Activated CD4-positive, CD25-positive, alpha-beta regulatory T cell treated with anti-CD3 and anti-CD28 coated beads, Interleukin-2, amount 50 U/mL, for 24 hours (primary cell): Measurements from ENCODE around the gene RSPO3.
A peak's percentile ranks its signal among the peaks of the same experiment; 100 is the strongest.

Experiments
- ATAC-seq, 2 donors: fragments of 150-1000 bp; cut with Tn5 transposase; one replicate each; pipeline ENCODE4 v1.10.0; 2021; ENCODE audit warnings: mild to moderate bottlenecking in 1 of 2, moderate library complexity in 1 of 2

RSPO3 gene

DNA sequence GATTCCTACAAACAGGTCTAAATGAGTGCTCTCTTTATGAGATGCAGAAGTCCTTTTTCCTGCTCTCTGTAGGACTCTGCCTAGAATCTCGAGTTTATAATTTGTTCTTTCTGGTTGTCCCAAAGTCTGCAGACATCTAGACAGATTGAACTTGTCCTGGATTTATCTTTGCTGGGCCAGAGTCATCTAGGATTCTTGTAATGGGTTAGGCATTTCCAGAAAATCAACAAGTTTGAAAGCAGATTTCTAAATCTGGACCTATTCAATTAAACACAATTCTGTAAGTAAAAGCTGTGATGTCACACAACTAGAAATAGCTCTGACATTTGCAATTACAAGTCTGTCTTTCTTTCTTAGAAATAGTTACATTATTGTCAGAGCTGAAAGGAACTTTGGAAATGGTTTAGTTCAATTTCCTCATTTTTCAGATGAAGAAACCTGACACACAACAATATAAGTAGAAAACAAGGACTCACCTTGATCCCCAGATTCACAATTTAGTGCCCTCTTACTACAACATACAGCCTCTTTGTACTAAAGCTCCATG lies 4.2 kb upstream of the RSPO3 start:
- no peak for ATAC-seq

DNA sequence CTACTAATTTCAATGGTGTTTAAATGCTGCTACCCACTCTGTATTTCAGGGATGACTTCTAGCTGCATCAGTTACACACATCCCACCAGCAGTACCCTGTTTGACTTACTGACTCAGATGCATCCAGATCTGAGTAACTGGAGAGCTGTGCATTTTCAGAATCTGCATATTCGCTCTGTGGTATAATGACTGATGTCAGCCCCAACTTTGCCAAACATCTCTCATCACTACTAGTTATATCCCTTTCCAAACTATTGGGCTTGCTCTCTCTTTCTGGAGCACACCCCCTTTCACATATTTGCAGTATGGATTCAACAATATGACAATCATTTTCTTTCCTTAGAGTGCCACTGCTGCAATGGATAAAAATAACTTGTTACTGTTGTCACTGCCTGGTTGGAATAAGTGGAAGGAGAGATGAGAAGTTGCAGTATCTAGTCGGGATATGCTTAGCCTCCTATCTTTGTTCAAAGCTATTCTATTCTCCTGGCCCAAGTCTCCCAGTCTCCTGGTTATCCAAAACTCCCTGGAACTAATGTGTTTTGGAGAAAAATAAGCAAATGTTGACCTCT lies 3.3 kb upstream of the RSPO3 start:
- no peak for ATAC-seq

DNA sequence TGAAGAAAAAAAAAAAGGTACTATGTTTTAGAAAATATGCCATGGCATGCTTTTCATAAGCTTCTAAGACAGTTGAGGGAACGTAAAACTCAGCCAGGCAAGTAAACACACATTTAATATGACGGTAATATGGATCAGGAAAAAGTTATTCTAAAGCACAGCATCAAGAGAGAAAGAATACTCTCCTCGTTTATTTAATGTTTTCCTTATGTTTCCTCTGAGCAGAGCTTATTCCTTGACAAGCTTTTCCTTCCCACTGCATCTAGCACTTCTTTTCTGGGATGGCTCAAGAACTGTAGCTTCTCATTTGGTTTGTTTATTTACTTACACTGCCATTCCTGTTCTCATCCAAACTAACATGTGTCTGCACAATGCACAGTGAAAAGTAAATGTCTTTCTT lies 2.7 kb upstream of the RSPO3 start:
- ATAC-seq, result no peak

DNA sequence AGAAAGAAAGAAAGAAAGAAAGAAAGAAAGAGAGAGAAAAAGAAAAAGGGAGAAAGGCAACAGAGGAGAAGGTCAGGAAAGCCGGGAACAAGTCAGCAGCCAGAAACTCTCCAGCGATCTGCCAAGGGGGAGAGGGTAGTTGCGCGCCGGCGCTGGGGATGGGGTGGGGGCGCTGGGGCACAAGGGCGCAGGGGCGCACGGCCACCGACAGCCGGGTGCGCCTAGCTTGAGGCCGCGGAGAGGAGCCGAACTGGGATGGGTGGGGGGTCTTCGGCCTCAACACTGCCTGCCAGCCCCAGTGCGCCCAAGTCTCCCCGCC lies 533 bp upstream of the RSPO3 start:
- ATAC-seq, result no peak

DNA sequence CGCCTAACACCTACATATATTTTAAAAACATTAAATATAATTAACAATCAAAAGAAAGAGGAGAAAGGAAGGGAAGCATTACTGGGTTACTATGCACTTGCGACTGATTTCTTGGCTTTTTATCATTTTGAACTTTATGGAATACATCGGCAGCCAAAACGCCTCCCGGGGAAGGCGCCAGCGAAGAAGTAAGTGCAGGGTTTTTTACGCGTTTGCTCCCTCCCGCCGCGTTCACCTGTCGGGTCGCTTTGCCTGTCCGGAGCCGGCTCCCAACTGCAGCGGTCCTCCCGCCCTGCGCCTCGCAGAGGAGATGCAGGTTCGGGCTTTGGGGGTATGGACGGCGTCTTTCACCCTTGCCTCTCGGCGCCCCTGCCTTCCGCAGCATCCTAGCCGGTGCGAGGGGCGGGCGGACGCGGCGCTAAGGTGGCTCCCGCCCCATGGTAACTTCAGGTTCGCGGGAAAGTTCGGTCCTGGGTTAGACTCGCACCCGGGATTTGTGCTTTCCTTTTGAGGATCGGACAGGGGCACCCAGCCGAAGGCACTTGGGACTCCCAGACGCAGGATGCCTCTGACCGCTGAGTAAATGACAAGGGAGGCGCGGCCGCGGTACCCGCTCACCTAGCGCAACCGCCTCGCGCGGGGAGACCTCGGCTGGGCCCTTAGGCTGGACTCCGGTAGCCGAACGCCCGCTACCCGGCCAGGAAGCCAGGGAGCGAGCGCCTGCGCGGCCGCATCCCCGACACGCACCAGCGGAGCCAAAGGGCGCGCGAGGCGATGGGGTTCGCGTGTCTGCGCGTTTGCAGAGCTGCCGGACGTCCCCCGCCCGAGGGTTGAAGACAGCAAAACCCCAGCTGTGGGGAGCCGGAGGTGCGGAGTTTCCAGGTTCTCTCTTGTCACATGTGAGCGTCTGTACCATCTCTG lies 891 bp downstream of the RSPO3 start:
- ATAC-seq, result peak in 1 of 2 donors; percentile 12

DNA sequence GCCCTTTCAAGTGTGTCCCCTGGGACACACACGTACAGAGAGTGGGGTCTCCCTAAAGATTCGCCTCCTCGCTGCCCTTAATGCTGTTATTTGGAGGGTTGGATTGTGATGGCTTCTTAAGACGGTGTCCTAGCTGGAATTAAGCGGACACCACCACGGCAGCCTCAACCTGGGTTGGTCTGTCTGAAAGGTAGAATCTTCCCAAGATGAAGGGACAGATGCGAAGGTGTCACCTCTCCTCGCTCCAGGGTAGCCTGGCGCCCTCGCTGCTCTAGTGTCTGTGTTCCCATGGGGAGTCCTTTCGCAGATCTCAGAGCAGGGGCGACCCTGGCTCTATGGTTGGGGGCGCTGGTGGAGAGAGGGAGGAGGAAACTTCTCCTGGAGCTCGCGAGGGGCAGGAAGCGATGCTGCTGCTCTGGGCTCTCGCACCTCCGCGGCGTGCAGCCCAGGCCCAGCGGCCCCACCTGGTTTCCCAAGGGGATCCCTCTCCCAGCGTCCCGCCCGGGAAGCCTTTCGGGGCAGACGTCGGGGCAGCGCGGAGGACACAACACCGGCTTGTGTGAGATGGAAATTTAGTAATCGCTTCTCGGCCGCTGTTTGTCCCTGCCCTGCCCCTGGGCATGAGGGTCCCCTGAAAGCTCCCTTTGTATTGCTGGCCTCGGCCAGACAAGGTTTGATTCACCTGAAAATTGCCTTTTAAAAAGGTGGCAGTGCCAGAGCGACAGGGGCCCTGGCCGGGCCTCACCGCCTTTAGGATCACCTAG lies 1.7 kb downstream of the RSPO3 start:
- no peak for ATAC-seq

DNA sequence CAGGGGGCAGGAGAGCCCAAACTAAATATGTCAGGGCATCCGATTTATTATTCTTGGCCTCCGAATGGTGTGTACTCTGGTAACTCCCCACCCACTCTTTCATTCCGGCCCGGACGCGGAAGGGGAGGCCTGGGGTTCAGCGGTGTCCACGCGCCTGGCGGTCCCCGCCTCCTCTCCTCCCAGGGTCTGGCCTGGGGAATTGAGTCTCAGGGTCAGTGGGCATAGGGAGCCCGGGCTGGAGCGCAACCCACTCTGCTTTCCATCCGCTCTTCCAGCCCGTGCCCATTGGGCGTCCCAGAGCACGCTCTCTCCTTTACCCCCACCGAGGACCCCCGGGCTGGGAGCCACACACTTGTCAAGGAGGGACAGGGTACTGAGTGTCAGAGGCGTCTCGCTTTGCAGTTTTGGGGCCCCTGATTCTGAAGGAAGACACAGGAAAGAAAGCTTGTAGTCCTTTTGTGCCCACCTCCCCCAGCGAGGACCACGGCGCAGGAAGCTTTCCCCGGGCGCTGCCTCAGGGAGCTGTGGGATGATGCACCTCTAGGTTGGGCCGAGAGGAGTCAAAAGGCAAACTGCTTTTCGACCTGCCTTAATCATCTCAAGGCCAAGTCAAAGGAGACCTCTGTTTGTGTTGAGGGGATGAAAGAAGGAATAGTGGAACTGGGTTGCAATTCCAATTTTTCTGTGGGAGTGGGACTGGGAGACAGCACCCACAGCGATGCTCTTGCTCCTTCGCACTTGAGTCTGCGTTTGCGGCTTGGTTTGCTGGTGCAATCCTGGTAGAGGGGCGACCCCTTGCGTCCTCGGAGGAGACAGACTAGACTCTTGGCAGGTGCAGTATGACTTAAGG lies 2.5 kb downstream of the RSPO3 start:
- peak; percentile 58 to 69 for ATAC-seq

DNA sequence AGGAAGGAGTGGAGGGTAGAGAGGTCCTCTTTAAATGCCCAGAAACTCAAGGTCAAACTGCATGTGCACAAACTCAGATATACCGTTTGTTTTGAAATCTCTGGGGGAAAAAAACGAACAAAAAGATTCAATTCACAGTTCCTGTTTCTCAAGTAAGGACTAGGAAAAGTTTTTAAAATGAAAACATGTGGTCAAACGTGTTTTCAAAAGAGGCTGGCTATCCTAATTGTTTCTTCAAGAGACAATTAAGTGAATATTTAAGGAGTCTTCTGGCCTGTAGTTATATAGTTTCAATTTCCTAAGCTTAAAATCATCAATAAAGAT lies 3.1 kb downstream of the RSPO3 start:
- ATAC-seq, result no peak

DNA sequence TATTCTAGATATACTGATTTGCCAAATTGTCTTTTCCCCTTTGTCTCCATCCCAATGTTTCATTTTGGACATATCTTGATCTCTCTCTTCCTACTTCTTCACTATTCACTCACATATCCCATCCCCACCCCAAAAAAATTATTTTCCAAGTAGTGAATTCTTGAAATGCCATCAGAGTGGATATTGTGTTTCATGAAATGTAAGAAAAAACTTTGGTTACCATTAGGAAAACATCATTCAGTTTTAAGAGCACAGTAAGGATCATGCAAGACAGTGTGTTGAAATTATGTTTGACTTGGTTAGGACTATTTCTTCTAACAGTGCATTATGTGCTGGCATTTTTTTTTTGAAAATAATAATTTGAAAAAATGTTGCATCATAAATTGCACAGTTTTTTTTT lies 5.7 kb downstream of the RSPO3 start:
- no peak for ATAC-seq

DNA sequence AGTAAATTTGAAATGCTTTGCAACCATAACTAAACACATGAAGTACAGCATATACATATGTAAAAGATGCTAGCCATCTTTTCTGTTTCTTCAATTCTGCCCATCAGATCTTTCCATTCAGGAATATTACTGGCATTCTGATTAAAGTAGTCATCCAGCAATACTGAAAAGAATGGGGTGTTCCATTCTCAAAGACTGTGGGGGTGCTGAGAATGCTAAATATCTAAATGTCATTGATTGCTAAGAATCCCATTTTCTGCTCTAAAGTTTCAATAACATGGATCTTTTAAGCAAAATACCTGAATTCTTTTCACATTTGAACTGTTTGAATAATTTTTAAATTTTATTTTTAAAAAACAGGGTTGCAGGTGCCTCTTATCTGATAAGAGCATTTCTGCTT lies 6.2 kb downstream of the RSPO3 start:
- no peak for ATAC-seq

DNA sequence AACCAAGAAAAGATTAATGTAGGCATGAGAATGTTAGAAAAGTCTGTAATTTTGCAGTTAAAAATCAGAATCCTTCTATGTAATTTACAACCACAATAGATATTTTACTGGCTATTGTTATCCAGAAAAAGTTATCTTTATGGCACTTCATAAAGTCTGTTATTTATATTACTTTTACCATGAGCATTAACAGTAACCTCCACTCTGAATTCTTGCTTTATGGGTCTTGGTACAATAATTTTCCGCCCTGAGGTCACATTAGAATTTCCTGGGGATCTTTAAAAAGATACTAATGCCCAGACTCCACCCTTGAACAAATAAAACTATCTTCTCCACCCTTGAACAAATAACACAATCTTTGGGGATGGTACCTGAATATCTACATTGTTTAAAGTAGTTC lies 9.6 kb downstream of the RSPO3 start:
- no peak for ATAC-seq

DNA sequence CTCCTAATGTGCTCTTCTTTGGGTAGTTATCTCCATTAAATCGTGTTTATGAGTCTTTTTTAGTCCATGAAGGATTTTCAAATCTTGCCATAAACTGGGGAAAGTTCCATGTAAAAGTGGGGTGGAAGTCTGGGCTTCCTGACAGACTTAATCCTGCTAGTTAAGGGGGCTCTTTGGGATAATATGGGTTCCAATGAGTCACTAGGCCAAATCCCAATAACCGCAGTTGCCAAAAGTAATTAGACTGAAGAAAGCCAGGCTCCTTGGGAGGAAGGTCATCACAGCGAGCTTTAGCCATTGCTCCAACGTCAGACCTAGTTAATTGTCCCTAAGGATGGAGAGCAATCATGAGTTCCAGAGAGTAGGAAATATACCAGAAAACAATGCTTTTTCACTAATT lies 10.8 kb downstream of the RSPO3 start:
- no peak for ATAC-seq

DNA sequence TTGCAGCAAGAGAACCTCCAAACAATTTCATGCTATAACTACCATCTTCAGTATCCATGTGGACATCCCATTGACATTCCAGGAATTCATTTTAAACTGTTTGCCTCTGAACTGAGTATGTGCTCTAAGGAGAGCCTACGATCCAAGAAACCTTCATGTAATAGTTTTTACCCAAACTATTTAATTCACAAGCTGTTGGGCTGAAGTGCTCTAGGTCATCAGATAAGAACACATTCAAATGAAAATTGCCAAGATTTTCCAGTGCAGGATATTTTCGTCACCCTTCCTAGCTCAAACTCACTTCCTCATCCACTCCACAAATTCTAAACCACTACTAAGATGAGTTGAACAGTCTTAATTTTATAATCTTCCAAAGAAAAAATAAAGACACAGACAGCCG lies 12.8 kb downstream of the RSPO3 start:
- no peak for ATAC-seq

DNA sequence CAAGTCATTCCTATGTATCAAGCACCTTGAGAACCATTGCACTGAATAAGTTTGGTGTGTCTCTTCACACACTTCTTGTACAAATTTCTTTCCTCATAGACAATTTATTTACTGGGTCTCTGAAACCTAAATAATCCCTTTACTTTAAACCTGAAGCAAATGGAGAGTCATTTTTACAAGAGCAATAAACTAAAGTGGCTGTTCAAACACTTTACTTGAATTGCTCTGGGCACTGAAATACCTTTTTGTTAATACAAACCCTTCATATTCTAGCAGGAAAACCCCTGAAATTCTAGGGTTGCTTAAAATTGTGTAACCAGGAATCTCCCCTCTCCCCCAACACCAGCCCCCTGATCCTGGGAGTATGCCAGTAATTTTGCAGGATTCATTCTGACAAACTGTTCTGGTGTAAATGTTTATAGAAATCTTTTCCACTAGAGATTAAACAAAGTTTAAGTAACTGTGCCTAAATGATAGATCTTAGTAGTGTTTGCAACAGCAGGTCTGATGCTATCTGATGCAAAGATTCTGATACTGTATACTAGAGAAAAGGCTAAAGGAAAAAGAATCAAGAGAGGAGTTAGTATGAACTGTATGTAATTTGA lies 13.4 kb downstream of the RSPO3 start:
- no peak for ATAC-seq

DNA sequence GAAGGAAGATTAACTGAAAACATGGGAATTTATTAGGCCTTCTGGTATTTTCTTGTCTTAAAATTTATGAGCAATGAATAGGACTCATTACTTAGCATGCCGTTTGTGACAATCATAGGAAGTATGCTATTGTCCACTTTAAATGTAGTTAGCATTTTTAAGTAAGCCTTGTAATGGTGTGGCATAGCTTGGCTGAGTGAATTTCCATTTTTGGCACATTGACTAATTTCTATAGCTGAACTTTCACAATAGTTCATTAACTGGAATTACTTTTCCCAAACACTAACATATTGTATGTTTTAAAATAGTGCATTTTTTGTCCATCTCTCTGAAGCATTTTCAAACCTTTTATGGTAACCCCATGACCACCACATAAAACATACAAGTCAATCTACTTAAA lies 15.7 kb downstream of the RSPO3 start:
- ATAC-seq, result no peak

DNA sequence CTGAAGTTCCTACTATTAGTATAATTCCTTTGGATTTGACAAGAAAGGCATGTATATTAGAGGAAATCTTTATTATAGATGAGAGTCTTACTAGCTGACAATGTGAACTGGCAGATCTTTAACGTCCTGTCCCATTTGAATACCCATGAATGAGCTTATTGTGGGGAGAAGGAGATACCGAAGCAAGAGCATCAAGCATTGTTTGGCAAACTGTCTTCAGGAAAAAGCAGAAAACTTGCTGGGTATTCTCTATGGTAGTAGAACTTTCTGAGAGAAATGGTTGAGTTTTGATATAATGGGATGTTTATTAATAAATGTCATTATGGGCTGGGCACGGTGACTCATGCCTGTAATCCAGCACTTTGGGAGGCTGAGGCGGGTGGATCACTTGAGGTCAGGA lies 18.3 kb downstream of the RSPO3 start:
- ATAC-seq, result no peak

DNA sequence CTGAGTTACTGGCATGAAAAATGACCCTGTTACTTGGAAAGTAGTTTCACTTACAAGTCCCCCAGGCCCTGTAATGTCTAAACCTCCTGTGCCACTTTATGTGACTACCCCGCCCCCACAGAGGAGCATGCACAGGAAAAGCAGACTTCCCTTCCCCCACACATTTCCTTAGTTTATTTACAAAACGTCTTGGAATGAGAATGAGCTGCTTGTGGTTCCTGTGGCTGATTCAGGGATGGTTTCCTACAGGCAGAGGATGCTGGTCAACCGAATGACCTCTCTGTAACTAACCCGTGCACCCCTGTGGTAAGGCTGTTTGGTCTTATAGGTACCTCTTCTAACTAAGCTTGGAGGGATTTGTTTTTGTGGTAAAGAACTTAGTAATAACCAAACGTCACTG lies 28.5 kb downstream of the RSPO3 start:
- no peak for ATAC-seq

DNA sequence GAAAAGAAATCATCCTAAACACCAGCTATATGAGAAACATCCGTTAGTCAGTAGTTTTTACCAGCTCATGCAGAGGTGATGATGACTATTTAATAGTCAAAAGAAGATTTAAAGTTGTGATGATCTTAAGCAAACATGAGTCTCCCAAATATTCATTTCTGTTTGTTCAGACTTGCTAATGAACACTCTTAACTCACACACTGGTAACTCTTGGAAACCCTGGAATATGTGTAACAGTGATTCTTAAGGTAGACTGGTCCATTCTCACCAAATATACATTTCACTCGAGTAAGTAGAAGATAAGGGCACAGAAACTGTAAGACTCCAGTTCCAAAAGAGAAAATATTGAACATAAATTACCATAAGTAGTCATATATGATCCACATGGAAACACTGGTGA lies 29.1 kb downstream of the RSPO3 start:
- ATAC-seq, result no peak

DNA sequence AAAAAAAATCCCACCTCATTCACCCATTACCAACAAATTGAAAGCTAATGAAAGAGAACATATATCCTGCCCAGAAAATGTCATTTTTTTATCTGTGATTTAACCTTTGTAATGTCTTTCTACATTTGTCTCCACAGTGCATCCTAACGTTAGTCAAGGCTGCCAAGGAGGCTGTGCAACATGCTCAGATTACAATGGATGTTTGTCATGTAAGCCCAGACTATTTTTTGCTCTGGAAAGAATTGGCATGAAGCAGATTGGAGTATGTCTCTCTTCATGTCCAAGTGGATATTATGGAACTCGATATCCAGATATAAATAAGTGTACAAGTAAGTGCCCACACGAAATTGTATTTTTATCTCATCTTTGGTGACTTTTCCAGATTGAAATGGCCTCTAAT lies 30.0 kb downstream of the RSPO3 start:
- no peak for ATAC-seq

DNA sequence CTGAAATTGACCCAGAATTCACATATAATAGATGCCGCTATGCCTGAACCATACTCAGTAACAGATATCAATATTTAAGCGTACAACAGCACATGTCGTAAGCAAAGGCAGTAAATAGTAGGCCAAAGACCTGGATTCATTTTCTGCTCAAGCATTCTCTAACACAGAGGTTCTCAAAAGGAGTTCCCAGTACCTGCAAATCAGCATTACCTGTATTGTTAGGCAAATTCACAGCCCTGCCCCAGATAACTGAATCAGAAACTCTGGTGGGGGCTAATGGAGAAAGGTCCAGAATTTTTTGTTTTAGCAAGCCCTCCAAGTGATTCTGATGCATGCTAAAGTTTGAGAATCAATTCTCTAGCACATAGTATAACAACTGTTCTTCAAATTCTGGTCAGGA lies 36.0 kb downstream of the RSPO3 start:
- no peak for ATAC-seq

DNA sequence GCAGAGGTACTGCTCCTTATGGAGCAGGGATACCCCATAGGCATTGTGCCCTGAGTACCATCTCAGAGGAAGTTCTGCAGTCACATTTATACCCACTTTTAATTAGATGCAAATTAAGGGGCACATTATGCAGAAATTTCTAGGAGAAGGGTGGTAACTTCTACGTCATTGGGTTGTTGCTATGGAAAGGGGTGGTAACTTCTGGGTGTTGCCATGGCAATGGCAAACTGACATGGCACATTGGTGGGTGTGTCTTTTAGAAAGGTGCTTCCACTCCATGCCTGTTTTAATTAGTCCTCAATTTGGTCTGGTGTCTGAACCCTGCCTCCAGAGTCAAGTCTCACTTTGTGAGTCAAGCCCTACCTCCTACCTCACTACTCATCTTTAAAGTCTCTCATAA lies 42.0 kb downstream of the RSPO3 start:
- no peak for ATAC-seq

DNA sequence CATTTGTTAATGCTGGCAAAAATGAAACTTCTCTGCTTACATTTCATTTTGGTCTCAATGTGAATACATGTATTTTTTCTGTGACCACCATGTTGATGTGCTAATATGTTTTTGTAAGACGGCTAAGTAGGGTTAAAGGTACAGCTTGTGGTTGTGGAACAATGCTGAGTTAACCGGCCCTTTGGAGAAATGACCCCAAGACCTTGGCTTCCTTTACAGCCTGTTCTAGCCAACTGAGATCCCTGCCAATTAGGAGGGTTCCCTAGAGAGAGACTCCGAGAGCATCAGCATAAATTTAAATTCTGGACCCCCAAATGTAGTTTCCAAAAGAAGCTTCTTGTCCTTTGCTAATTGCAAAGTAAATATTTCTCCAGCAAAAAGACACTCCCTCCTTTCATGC lies 44.4 kb downstream of the RSPO3 start:
- ATAC-seq, result no peak

DNA sequence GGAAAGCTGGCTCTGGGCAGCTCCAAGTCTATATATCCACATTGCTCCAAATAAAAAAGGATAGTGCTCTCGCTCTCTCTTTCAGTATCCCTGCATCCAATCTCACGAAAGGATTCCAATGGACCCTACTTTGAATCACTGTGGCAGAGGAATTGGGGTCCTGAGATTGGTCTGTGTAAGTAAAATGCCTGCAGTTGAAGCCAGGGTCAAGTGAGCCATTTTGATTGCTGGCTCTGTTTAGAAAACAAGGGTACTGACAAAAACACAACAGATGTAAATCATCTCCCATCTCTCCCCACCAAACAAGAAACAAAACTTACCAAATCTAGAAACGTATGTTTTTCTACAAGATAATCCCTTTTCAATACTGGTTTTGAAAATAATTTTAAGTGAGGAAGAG lies 45.6 kb downstream of the RSPO3 start:
- no peak for ATAC-seq
